ENCODE data around the gene DGUOK. TPM values are rescaled to one million over a fixed set of nuclear protein-coding genes. Genes with fewer than 3 reads are reported as not detected.

Gene DGUOK
- 78.5 TPM for total RNA-seq (2021; ENCODE audit: unreplicated experiment)
- polyA plus RNA-seq (2012; ENCODE audit: insufficient read length), result 82.3 TPM
- Bru-seq, nascent RNA, result percentile 92 among the genes with signal in this experiment
- BruChase-seq, experiment 1, labeled RNA remaining after a 2-hour chase, result percentile 85 among the genes with signal in this experiment
- percentile 83 among the genes with signal in this experiment for BruChase-seq, experiment 2, labeled RNA remaining after a 6-hour chase
- long read RNA-seq, transcript DGUOK-201 (7 exons, 1,144 nt), result minor isoform, 16 of 95 reads
- long read RNA-seq, transcript DGUOK-208 (6 exons, 1,029 nt), result major isoform, 19 of 95 reads
- long read RNA-seq, transcript DGUOK-203 (4 exons, 703 nt), result major isoform, 19 of 95 reads
- long read RNA-seq, transcript DGUOK-202 (5 exons, 880 nt), result minor isoform, 9 of 95 reads
- long read RNA-seq, partial matches to known transcripts, result 3 of 95 reads
- long read RNA-seq, other reads (novel, unspliced or antisense), result 29 of 95 reads

GRCh38 chr2:73926493-73927327 is at the start of gene DGUOK:
Gene DGUOK (plus strand): TSS chr2:73926880. CDS start chr2:73926911, 31 bp downstream.
- CTCF ChIA-PET, result no interaction called here

More at GRCh38 chr2:73926493-73927327, at the start of gene DGUOK:
- TF ChIP-seq TCF7L2 (IDR thresholded peaks at IDR 0.05; ENCODE audit: low read depth, low read length) (peak; percentile 59; the same call in 1 of the 2 replicates), CTCF (IDR thresholded peaks at IDR 0.05) (no peak), SIN3A (IDR thresholded peaks at IDR 0.05; ENCODE audit: borderline replicate concordance, insufficient read depth, low read depth, low read length) (0 out of 2 replicates have a peak, but pooled peaks have one; percentile 33), REST (IDR thresholded peaks at IDR 0.05; ENCODE audit: insufficient read depth in 1 of 2, low read depth in 2 of 2, low read length in 1 of 2) (no peak), POLR2AphosphoS5 (IDR thresholded peaks at IDR 0.05; ENCODE audit: low read depth, low read length) (peak; percentile 95)
- in situ Hi-C loops (cut with HindIII; ENCODE audit: low pct_unique_long_range_greater_than_20kb, low sequenced_read_pairs) (no loop called here), intact Hi-C loops (cut with micrococcal nuclease; ENCODE audit: unreplicated experiment) (no loop called here)
- Histone ChIP-seq H3K9me3 (ENCODE audit: control insufficient read depth, insufficient read depth, low read depth, low read length) (no peaks in the 10 kb centered on the region), H3K4me3 (ENCODE audit: low read depth in 2 of 2, low read length in 2 of 2) (peak within 1 kb of the TSS; percentile 89), H3K27ac (ENCODE audit: low read length) (peak within 1 kb of the TSS; percentile 97), H3K4me1 (ENCODE audit: control insufficient read depth, insufficient read depth, low read length) (peaks cover 16% of the 10 kb centered on the region), H3K27me3 (ENCODE audit: control insufficient read depth, insufficient read depth, low read length) (no peaks in the 10 kb centered on the region), H3K36me3 (ENCODE audit: control insufficient read depth, insufficient read depth, low read length) (no peaks in the 10 kb centered on the region; the same call in 1 of the 2 replicates)
- DNase-seq (ENCODE audit: low read depth, low spot score), result peak; percentile 96
- ATAC-seq, result peak; percentile 100
- POLR2A ChIA-PET, result interaction anchor here (0.6 to 0.7 kb wide), 2 partner anchors 92 to 108 kb away, joined by 4 to 5 read pairs; no protein-coding TSS in a partner anchor
- no TSS peak for BruUV-seq (replicated peaks)
